ENCODE measurements around the gene OR2C3.
"Not testable (repeated sequence)": the region's sequence is repeated elsewhere in the genome, so short reads cannot be mapped to it uniquely, and the experiment has no call there.

Gene OR2C3

DNA sequence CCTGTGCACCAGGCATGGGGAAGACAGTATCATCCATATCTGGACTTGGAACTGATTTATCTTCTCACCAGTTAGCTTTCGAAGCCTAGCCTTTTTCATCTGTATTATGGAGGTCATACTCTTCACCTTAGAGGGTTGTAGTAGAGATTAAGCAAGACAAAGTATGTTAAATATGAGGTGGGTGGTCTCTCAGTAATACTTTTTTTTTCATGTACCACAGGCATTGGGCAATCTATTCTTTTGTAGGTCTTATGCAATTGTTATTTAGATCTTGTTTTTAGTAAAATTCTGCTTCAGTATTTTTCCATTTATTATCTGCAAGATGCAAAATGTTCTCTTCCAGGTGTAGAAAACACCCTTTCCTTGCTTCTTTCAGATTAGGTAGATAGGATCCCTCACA, 43.1 kb downstream of the OR2C3 start:
- no peak for DNase-seq (ENCODE audit: low read depth)
- TF ChIP-seq, protein P1, sequence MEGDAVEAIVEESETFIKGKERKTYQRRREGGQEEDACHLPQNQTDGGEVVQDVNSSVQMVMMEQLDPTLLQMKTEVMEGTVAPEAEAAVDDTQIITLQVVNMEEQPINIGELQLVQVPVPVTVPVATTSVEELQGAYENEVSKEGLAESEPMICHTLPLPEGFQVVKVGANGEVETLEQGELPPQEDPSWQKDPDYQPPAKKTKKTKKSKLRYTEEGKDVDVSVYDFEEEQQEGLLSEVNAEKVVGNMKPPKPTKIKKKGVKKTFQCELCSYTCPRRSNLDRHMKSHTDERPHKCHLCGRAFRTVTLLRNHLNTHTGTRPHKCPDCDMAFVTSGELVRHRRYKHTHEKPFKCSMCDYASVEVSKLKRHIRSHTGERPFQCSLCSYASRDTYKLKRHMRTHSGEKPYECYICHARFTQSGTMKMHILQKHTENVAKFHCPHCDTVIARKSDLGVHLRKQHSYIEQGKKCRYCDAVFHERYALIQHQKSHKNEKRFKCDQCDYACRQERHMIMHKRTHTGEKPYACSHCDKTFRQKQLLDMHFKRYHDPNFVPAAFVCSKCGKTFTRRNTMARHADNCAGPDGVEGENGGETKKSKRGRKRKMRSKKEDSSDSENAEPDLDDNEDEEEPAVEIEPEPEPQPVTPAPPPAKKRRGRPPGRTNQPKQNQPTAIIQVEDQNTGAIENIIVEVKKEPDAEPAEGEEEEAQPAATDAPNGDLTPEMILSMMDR (IDR thresholded peaks at IDR 0.05; ENCODE audit: low read depth, low read length, missing control alignments), result no peak
- no peak overlapping the region for H3K4me3 ChIP-seq (ENCODE audit: low read depth, low read length)

DNA sequence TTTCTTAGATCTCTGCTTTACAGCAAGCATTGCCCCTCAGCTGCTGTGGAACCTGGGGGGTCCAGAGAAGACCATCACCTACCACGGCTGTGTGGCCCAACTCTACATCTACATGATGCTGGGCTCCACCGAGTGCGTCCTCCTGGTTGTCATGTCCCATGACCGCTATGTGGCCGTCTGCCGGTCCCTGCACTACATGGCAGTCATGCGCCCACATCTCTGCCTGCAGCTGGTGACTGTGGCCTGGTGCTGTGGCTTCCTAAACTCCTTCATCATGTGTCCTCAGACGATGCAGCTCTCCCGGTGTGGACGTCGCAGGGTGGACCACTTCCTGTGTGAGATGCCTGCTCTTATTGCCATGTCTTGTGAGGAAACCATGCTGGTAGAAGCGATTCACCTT, 44.9 kb downstream of the OR2C3 start:
- TF ChIP-seq, protein P1 (IDR thresholded peaks at IDR 0.05; ENCODE audit: low read depth, low read length, missing control alignments), result no peak
- no peak for DNase-seq (ENCODE audit: low read depth)
- H3K4me3 ChIP-seq (ENCODE audit: low read depth, low read length), result no peak overlapping the region

DNA sequence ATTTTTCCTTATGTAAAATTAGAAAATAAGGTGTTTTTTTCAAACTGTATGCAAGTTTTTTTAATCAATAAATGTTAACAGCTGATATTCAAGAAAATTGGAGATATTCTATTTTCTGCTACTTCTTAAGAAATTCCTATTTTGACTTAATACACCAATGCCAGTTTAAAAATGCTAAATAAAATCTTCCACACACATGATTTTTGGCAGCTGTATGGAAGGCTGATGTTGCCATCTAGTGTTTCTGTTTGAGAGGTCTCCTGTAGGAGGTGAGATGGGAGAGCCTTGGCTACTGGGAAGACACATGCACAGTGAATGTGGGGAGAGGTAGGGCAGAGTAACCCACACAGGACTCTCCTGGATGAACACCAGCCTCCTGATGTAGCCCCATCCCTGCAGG, 49.2 kb downstream of the OR2C3 start:
- H3K4me3 ChIP-seq (ENCODE audit: low read depth, low read length), result no peak overlapping the region
- no peak for DNase-seq (ENCODE audit: low read depth)
- TF ChIP-seq, protein P1 (IDR thresholded peaks at IDR 0.05; ENCODE audit: low read depth, low read length, missing control alignments), result peak; percentile 50

DNA sequence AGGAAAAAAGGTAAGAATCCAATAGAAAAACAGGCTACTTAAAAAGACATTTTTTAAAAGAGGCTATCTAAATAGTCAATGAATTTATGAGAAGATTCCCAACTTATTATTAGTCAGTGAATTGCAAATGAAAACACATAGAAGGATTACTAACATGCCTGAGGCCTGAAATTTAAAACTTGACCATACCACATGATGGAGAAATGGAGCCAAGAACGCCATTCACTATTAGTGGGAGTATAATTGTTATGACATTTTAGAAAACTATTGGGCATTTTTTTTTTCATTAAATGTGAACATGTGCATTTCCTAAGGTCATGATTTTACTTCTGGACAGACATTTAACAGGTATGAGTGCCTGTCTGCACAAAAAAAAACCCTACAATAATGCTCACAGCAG, 53.5 kb downstream of the OR2C3 start:
- TF ChIP-seq, protein P1 (IDR thresholded peaks at IDR 0.05; ENCODE audit: low read depth, low read length, missing control alignments), result no peak
- no peak for DNase-seq (ENCODE audit: low read depth)
- no peak overlapping the region for H3K4me3 ChIP-seq (ENCODE audit: low read depth, low read length)

DNA sequence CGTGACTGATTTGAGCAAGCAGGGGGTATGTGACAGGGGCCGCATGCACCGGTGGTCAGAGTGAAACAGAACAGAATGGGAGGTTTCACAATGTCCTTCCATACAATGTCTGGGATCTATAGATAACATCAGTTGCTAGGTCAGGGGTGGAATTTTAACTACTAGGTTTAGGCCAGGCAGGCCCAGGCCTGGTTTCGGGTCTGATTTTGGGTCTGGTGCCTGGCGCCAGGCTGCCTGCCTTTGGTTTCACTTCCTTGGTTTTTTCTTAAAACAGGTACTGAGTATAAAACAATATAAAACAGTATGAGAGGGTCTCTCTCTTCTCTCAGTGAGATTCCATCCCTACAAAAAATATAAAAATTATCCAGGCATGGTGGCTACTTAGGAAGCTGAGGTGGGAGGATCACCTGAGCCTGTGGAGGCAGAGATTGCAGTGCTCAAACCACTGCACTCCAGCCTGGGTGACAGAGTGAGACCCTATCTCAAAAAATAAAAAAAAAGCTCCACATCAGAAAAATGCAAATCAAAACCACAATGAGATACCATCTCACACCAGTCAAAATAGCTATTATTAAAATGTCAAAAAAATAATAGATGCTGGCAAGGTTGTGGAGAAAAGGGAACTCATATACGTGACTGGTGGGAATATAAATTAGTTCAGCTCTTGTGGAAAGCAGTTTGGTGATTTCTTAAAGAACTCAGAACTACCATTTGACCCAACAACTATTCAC, 59.7 kb downstream of the OR2C3 start:
- not testable (repeated sequence) for H3K4me3 ChIP-seq (ENCODE audit: low read depth, low read length); DNase-seq (ENCODE audit: low read depth)

DNA sequence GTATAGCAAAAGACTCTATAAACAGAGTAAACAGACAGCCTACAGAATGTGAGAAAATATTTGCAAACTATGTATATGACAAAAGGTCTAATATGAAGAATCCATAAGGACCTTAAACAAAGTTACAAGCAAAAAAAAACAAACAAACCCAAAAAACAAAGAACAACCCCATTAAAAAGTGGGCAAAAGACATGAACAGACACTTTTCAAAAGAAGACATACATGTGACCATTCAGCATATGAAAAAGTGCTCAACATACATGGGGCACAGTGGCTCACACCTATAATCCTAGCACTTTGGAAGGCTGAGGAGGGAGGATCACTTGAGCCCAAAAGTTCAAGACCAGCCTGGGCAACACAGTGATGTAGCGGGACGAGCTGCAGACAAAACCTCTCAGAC, 60.4 kb downstream of the OR2C3 start:
- H3K4me3 ChIP-seq (ENCODE audit: low read depth, low read length), result no peak overlapping the region
- DNase-seq (ENCODE audit: low read depth), result no peak
- TF ChIP-seq, protein P1 (IDR thresholded peaks at IDR 0.05; ENCODE audit: low read depth, low read length, missing control alignments), result no peak
